ENCODE data around the gene AMIGO1.
A peak's percentile ranks its signal among the peaks of the same experiment; 100 is the strongest.

Gene AMIGO1

GRCh38 chr1:109466125-109466451, 43.4 kb downstream of the AMIGO1 start:
- Histone ChIP-seq H3K4me1 (ENCODE audit: low read depth, poor library complexity, severe bottlenecking) (no peaks in the 10 kb centered on the region), H3K36me3 (ENCODE audit: insufficient read depth) (no peaks in the 10 kb centered on the region), H3K27ac (no peak overlapping the region), H3K4me2 (peak overlapping the region; percentile 18; the same call in 1 of the 2 replicates), H3K4me3 (IDR thresholded peaks at IDR 0.05; ENCODE audit: insufficient read depth, low read depth, low read length) (no peak overlapping the region), H3K9ac (no peak overlapping the region), H3K79me2 (ENCODE audit: insufficient read depth, low read depth) (no peaks in the 10 kb centered on the region), H2AFZ (ENCODE audit: low read depth) (peak overlapping the region; percentile 50), H4K20me1 (ENCODE audit: insufficient read depth) (no peaks in the 10 kb centered on the region), H3K27me3 (ENCODE audit: insufficient read depth, low read depth) (peaks cover 25% of the 10 kb centered on the region; the same call in 1 of the 2 replicates)
- TF ChIP-seq, protein P1, sequence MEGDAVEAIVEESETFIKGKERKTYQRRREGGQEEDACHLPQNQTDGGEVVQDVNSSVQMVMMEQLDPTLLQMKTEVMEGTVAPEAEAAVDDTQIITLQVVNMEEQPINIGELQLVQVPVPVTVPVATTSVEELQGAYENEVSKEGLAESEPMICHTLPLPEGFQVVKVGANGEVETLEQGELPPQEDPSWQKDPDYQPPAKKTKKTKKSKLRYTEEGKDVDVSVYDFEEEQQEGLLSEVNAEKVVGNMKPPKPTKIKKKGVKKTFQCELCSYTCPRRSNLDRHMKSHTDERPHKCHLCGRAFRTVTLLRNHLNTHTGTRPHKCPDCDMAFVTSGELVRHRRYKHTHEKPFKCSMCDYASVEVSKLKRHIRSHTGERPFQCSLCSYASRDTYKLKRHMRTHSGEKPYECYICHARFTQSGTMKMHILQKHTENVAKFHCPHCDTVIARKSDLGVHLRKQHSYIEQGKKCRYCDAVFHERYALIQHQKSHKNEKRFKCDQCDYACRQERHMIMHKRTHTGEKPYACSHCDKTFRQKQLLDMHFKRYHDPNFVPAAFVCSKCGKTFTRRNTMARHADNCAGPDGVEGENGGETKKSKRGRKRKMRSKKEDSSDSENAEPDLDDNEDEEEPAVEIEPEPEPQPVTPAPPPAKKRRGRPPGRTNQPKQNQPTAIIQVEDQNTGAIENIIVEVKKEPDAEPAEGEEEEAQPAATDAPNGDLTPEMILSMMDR (conservative IDR thresholded peaks at IDR 0.05; ENCODE audit: low read depth, low read length), result no peak

- H4K20me1 ChIP-seq (ENCODE audit: insufficient read depth), result no peaks in the 10 kb centered on the region
- H3K4me2 ChIP-seq, result no peak overlapping the region
- H3K79me2 ChIP-seq (ENCODE audit: insufficient read depth, low read depth), result no peaks in the 10 kb centered on the region
- H3K9ac ChIP-seq, result no peak overlapping the region
- TF ChIP-seq, protein P1 (conservative IDR thresholded peaks at IDR 0.05; ENCODE audit: low read depth, low read length), result no peak
- H3K36me3 ChIP-seq (ENCODE audit: insufficient read depth), result no peaks in the 10 kb centered on the region
- H3K27ac ChIP-seq, result no peak overlapping the region
- no peak overlapping the region for H3K4me3 ChIP-seq (IDR thresholded peaks at IDR 0.05; ENCODE audit: insufficient read depth, low read depth, low read length)
- no peak overlapping the region for H2AFZ ChIP-seq (ENCODE audit: low read depth)
- no peaks in the 10 kb centered on the region for H3K4me1 ChIP-seq (ENCODE audit: low read depth, poor library complexity, severe bottlenecking)
- no peaks in the 10 kb centered on the region for H3K27me3 ChIP-seq (ENCODE audit: insufficient read depth, low read depth)
These were observed 51.7 kb downstream of the AMIGO1 start for GRCh38 chr1:109457819-109458218.

DNA sequence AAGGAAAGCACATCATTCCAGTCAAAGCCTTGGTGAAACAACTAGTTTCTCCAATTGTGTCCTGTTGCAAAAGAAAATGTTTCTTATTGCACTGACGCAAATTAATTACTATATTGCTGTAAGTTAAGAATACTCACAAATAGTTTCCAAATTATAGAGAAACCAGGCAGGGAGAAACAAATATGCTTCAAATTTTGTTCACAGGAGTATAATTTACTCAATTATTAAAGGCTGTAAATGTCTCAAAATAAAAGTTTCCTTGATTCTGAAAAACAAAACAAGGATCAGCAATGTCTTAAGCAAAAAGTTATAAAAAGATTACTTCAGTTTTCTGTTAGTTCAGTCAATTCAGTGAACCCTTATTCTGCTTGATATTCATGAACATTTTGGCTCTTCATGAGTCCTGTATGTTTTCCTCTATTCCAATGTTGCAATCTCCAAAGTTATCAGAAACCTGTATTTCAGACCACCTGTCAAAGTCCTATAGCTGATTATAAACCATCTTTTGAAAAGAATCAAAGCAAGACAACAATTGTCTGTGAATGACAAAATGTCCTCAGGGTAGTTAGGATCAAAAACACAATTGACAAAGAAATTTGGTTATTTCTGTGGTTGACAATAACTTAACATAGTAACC, 54.9 kb downstream of the AMIGO1 start:
- H3K4me1 ChIP-seq (ENCODE audit: low read depth, poor library complexity, severe bottlenecking), result no peaks in the 10 kb centered on the region
- no peak overlapping the region for H2AFZ ChIP-seq (ENCODE audit: low read depth)
- no peak overlapping the region for H3K4me2 ChIP-seq
- TF ChIP-seq, protein P1 (conservative IDR thresholded peaks at IDR 0.05; ENCODE audit: low read depth, low read length), result no peak
- no peak overlapping the region for H3K27ac ChIP-seq
- no peaks in the 10 kb centered on the region for H3K36me3 ChIP-seq (ENCODE audit: insufficient read depth)
- H4K20me1 ChIP-seq (ENCODE audit: insufficient read depth), result no peaks in the 10 kb centered on the region
- H3K27me3 ChIP-seq (ENCODE audit: insufficient read depth, low read depth), result no peaks in the 10 kb centered on the region
- H3K79me2 ChIP-seq (ENCODE audit: insufficient read depth, low read depth), result no peaks in the 10 kb centered on the region
- no peak overlapping the region for H3K4me3 ChIP-seq (IDR thresholded peaks at IDR 0.05; ENCODE audit: insufficient read depth, low read depth, low read length)
- H3K9ac ChIP-seq, result no peak overlapping the region

All from KMS-11 (cell line).